DND-41 (cell line): Measurements from ENCODE around the gene ZNF609.

Experiments
- ATAC-seq: fragments of 200-7000 bp; cut with Tn5 transposase; 3 replicates; pipeline ENCODE4 v1.9.1; 2021; ENCODE audit warnings: low read depth; ENCODE audit not compliant: insufficient read depth
- DNase-seq: peaks from one replicate; pipeline ENCODE4 v3.0.0-alpha.2; 2020
- H2AFZ ChIP-seq: 2 replicates; pipeline ENCODE4 v1.6.0; 2012; ENCODE audit warnings: low read depth, low read length
- H3K27ac ChIP-seq: 2 replicates; pipeline ENCODE4 v1.5.1; 2012; ENCODE audit warnings: low read length, inconsistent platforms
- H3K27me3 ChIP-seq: fragments of 200-600 bp; sonication (generic); 2 replicates; pipeline ENCODE4 v1.6.0; 2012; ENCODE audit warnings: low read length, mild to moderate bottlenecking, inconsistent platforms; ENCODE audit not compliant: insufficient read depth, poor library complexity
- H3K36me3 ChIP-seq: 2 replicates; pipeline ENCODE4 v1.5.1; 2012; ENCODE audit warnings: low read length, inconsistent platforms; ENCODE audit not compliant: insufficient read depth
- H3K4me1 ChIP-seq: 2 replicates; pipeline ENCODE4 v1.5.1; 2012; ENCODE audit warnings: mild to moderate bottlenecking, low read length; ENCODE audit not compliant: insufficient read depth
- H3K4me2 ChIP-seq: 2 replicates; pipeline ENCODE4 v1.6.0; 2012; ENCODE audit warnings: mild to moderate bottlenecking, moderate library complexity, low read length, inconsistent platforms; ENCODE audit not compliant: insufficient read depth
- H3K4me3 ChIP-seq, 2 experiments: fragments of 200-600 bp in 1 of 2; shearing (Covaris generic) in 1 of 2; 2 replicates each; pipeline ENCODE4 v1.5.1; 2012 to 2016; ENCODE audit warnings: inconsistent platforms in 2 of 2, low read length in 2 of 2, mild to moderate bottlenecking in 2 of 2, low read depth in 1 of 2, moderate library complexity in 1 of 2
- H3K79me2 ChIP-seq: 2 replicates; pipeline ENCODE4 v1.6.0; 2012; ENCODE audit warnings: low read length, inconsistent platforms; ENCODE audit not compliant: insufficient read depth
- H3K9ac ChIP-seq: 2 replicates; pipeline ENCODE4 v1.6.0; 2012; ENCODE audit warnings: low read depth, mild to moderate bottlenecking, inconsistent platforms, low read length, moderate library complexity
- H3K9me3 ChIP-seq: 2 replicates; pipeline ENCODE4 v1.5.1; 2012; ENCODE audit warnings: low read length, moderate library complexity, mild to moderate bottlenecking, inconsistent platforms; ENCODE audit not compliant: insufficient read depth, severe bottlenecking
- H4K20me1 ChIP-seq: 2 replicates; pipeline ENCODE4 v1.6.0; 2012; ENCODE audit warnings: low read length; ENCODE audit not compliant: insufficient read depth
- CTCF ChIP-seq: IDR thresholded peaks from 2 replicates; pipeline ENCODE4 v1.5.1; 2012; ENCODE audit warnings: borderline replicate concordance, low read length, moderate library complexity, mild to moderate bottlenecking; ENCODE audit not compliant: poor library complexity, severe bottlenecking; ENCODE audit errors: extremely low read depth
- EZH2 ChIP-seq: IDR thresholded peaks from 3 replicates; pipeline ENCODE4 v1.6.1; 2012; ENCODE audit warnings: borderline replicate concordance, low read depth, mild to moderate bottlenecking, moderate library complexity, low read length, inconsistent platforms; ENCODE audit not compliant: severe bottlenecking

ZNF609 gene

DNA sequence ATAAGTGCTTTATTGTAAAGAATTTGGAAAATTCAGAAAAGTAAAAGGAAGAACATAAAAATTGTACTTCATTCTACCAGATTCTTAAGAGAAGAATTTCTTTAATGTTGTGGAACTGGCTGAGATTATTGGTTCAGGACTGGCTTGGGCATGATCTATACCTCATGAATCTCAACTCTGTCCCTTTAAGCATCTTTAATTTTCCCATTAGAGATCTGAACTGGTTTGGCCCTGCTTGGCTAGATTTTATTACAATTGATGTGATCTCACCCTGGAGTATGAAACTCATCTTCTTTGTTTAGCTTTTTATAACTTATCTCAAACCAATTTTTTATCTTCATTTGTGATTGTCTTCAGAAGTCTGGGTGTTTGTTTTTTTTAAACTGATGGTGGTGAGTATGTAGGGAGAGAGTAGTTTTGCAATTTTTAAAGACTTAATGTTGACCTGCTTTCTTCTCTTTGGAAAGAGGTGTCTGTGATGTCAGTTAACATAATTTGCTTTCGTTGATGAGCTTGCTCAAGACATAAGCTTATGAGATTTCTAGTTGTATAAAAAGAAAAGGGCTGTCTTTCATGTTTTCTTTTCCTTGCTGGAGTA is 61.9 kb downstream of the ZNF609 start:
- Histone ChIP-seq H3K4me2 (no peak overlapping the region), H3K4me3 (no peak overlapping the region), H3K36me3 (no peaks in the 10 kb centered on the region), H3K27me3 (no peaks in the 10 kb centered on the region), H4K20me1 (no peaks in the 10 kb centered on the region), H3K79me2 (peaks cover 89% of the 10 kb centered on the region), H3K9ac (no peak overlapping the region), H3K9me3 (no peaks in the 10 kb centered on the region), H2AFZ (no peak overlapping the region), H3K4me1 (peaks cover 10% of the 10 kb centered on the region), H3K27ac (no peak overlapping the region)
- ATAC-seq (no peak), DNase-seq (no peak)
- TF ChIP-seq CTCF (no peak), EZH2 (no peak)

GRCh38 chr15:64523240-64523639 is 62.9 kb downstream of the ZNF609 start:
- no peak for ATAC-seq
- H4K20me1 ChIP-seq = no peaks in the 10 kb centered on the region

DNA sequence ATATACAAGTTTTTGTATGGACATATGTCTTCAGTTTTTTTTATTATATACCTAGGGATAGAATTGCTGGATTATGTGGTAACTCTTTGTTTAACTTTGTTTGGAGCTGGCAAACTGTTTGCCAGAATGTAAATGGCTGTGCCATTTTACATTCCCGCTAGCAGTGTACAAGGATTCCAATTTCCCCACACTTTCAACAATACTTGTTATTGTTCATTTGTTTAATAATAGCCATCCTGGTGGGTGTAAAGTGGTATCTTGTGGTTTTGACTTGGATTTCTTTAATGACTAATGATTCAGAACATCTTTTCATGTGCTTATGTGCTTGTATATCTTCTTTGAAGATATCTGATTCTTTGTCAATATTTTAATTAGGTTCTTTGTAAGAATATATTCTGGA is 64.4 kb downstream of the ZNF609 start:
- DNase-seq (no peak), ATAC-seq (no peak)
- Histone ChIP-seq H3K4me1 (peaks cover 32% of the 10 kb centered on the region), H3K9me3 (no peaks in the 10 kb centered on the region), H3K36me3 (peaks cover 11% of the 10 kb centered on the region), H3K27me3 (no peaks in the 10 kb centered on the region), H2AFZ (no peak overlapping the region), H3K9ac (no peak overlapping the region), H3K27ac (no peak overlapping the region), H3K4me3 (no peak overlapping the region), H3K79me2 (peaks cover 91% of the 10 kb centered on the region), H4K20me1 (peaks cover 3% of the 10 kb centered on the region; the same call in 1 of the 2 replicates), H3K4me2 (no peak overlapping the region)
- TF ChIP-seq EZH2 (no peak), CTCF (no peak)

More at GRCh38 chr15:64523240-64523639, 62.9 kb downstream of the ZNF609 start:
- Histone ChIP-seq H3K4me3 (no peak overlapping the region), H3K36me3 (no peaks in the 10 kb centered on the region), H3K27ac (no peak overlapping the region), H3K9me3 (no peaks in the 10 kb centered on the region), H3K9ac (no peak overlapping the region), H3K4me2 (no peak overlapping the region), H3K79me2 (peaks cover 83% of the 10 kb centered on the region), H3K4me1 (peaks cover 19% of the 10 kb centered on the region), H3K27me3 (no peaks in the 10 kb centered on the region), H2AFZ (no peak overlapping the region)
- no peak for DNase-seq
- TF ChIP-seq EZH2 (no peak), CTCF (no peak)
